ENCODE measurements around the gene GPAT2. TPM values are rescaled to one million over a fixed set of nuclear protein-coding genes. Genes with fewer than 3 reads are reported as not detected.
"Not testable (repeated sequence)": the region's sequence is repeated elsewhere in the genome, so short reads cannot be mapped to it uniquely, and the experiment has no call there.

Gene GPAT2
- total and polyA plus RNA-seq, 2 of the 13 experiments (the other 11 are each of a cell fraction or from before 2014, with no cell fraction given): not detected

DNA sequence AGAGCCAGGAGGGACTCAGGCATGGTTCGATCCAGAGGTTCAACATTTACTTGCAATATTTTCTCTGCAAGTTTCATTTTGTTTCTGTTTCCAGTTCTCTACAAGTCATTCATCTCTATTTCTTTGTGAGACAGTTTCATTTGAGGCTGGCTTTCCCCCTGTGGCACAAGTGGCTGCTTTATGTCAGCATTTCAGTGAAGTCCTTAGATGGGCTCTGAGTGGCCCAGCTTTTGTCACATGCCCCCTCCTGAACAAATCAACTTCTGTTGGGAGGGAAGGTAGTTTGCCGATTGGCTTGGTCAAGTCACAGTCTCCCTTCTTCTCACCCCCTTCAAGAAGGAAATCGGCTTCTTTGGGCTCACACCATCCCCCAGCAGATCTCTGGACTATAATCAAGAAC, 17.9 kb upstream of the GPAT2 start:
- POLR2A ChIA-PET; H3K4me1 ChIP-seq (ENCODE audit: insufficient read depth, low read length): not testable (repeated sequence)

DNA sequence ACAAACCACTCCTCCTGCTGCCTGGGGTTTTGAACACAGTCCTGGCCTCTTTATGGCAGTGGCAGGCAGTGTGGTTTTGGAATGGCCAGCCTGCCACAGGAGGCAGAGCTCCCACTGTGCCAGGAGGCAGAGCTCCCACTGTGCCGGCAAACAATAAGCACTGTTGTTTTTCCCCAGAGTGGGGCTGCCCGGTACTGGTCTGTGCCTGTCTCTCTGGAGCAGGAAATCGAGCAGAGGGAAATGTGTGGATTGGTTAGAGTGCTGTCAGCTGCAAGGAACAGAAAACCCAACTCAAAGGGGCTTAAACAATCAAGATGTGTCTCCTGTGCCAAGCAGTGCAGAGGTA, 15.2 kb upstream of the GPAT2 start:
- H3K27me3 ChIP-seq (ENCODE audit: control insufficient read depth in 1 of 2, insufficient read depth in 2 of 2, low read length in 2 of 2); H3K9ac ChIP-seq (ENCODE audit: insufficient read depth, low read depth, low read length); H3K36me3 ChIP-seq (replicated peaks in 1 of 2; ENCODE audit: control insufficient read depth in 1 of 2, insufficient read depth in 2 of 2, low read length in 2 of 2); DNase-seq (ENCODE audit: low spot score); H3K4me1 ChIP-seq (ENCODE audit: insufficient read depth, low read length); H3K9me3 ChIP-seq (ENCODE audit: low read length); POLR2A ChIA-PET; H4K20me1 ChIP-seq (ENCODE audit: insufficient read depth, low read length); H3K79me2 ChIP-seq (ENCODE audit: insufficient read depth, low read length); CTCF ChIA-PET (ENCODE audit: low intra/inter-chr PET ratio, low total read pairs); H3K4me2 ChIP-seq (ENCODE audit: low read depth, low read length); H3K27ac ChIP-seq (ENCODE audit: extremely low read length, insufficient read depth, low read length); H3K4me3 ChIP-seq (replicated peaks in 1 of 3; ENCODE audit: insufficient read depth in 1 of 3, low read depth in 2 of 3, low read length in 3 of 3); FAIRE-seq; BruUV-seq (replicated peaks); intact Hi-C loops (cut with micrococcal nuclease; ENCODE audit: unreplicated experiment); H2AFZ ChIP-seq (ENCODE audit: low read length): not testable (repeated sequence)
- no CpG with 5 or more reads among the region's 3 CpGs for WGBS (ENCODE audit: low lambda C conversion rate)
- peak; percentile 26 for ATAC-seq
- in situ Hi-C loops (cut with HindIII; ENCODE audit: extremely low pct_ligation_motif_present, low pct_unique_long_range_greater_than_20kb): loop anchor here (25.0 kb wide), 1 partner anchor 1612 kb away; the partner anchor contains the start of genes ACTR1B and C2orf92

More for the DNA sequence above, 17.9 kb upstream of the GPAT2 start:
- H4K20me1 ChIP-seq (ENCODE audit: insufficient read depth, low read length); H2AFZ ChIP-seq (ENCODE audit: low read length); CTCF ChIA-PET (ENCODE audit: low intra/inter-chr PET ratio, low total read pairs); FAIRE-seq; H3K4me3 ChIP-seq (replicated peaks in 1 of 3; ENCODE audit: insufficient read depth in 1 of 3, low read depth in 2 of 3, low read length in 3 of 3); H3K36me3 ChIP-seq (replicated peaks in 1 of 2; ENCODE audit: control insufficient read depth in 1 of 2, insufficient read depth in 2 of 2, low read length in 2 of 2); H3K9ac ChIP-seq (ENCODE audit: insufficient read depth, low read depth, low read length); H3K79me2 ChIP-seq (ENCODE audit: insufficient read depth, low read length); H3K27ac ChIP-seq (ENCODE audit: extremely low read length, insufficient read depth, low read length); H3K9me3 ChIP-seq (ENCODE audit: low read length); H3K4me2 ChIP-seq (ENCODE audit: low read depth, low read length); BruUV-seq (replicated peaks); intact Hi-C loops (cut with micrococcal nuclease; ENCODE audit: unreplicated experiment); H3K27me3 ChIP-seq (ENCODE audit: control insufficient read depth in 1 of 2, insufficient read depth in 2 of 2, low read length in 2 of 2); DNase-seq (ENCODE audit: low spot score); ATAC-seq: not testable (repeated sequence)
- WGBS (ENCODE audit: low lambda C conversion rate): 20% methylated on average over 2 of the region's 3 CpGs
- in situ Hi-C loops (cut with HindIII; ENCODE audit: extremely low pct_ligation_motif_present, low pct_unique_long_range_greater_than_20kb): loop anchor here (25.0 kb wide), 1 partner anchor 1610 kb away; the partner anchor contains the start of genes ACTR1B and C2orf92

Measured in HepG2 (cell line).